22Rv1 (cell line): ENCODE data around the gene ATP6V1A.

Experiments used
- ZFX ChIP-seq: fragments of 450-650 bp; IDR thresholded peaks from 2 replicates; pipeline ENCODE4 v1.6.1; 2017; ENCODE audit warnings: antibody characterized with exemption, borderline replicate concordance
- TF ChIP-seq, protein P1 (sequence below): fragments of 450-650 bp; IDR thresholded peaks from 2 replicates; pipeline ENCODE4 v1.5.1; 2017; ENCODE audit warnings: mild to moderate bottlenecking

- TF ChIP-seq, protein P1, sequence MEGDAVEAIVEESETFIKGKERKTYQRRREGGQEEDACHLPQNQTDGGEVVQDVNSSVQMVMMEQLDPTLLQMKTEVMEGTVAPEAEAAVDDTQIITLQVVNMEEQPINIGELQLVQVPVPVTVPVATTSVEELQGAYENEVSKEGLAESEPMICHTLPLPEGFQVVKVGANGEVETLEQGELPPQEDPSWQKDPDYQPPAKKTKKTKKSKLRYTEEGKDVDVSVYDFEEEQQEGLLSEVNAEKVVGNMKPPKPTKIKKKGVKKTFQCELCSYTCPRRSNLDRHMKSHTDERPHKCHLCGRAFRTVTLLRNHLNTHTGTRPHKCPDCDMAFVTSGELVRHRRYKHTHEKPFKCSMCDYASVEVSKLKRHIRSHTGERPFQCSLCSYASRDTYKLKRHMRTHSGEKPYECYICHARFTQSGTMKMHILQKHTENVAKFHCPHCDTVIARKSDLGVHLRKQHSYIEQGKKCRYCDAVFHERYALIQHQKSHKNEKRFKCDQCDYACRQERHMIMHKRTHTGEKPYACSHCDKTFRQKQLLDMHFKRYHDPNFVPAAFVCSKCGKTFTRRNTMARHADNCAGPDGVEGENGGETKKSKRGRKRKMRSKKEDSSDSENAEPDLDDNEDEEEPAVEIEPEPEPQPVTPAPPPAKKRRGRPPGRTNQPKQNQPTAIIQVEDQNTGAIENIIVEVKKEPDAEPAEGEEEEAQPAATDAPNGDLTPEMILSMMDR: no peak
- TF ChIP-seq ZFX: no peak
Observed at GRCh38 chr3:113698213-113698742, 48.6 kb upstream of the ATP6V1A start.
